GM18511 (cell line): Measurements from ENCODE around the gene CPB2.

Experiments used
- ATAC-seq: cut with Tn5 transposase; IDR thresholded peaks from one replicate; pipeline ENCODE4 v1.9.1; 2021; ENCODE audit warnings: mild to moderate bottlenecking, moderate library complexity; ENCODE audit not compliant: unreplicated experiment

The CPB2 gene

GRCh38 chr13:46101002-46101401 is 3.8 kb downstream of the CPB2 start:
- no peak for ATAC-seq

- no peak for ATAC-seq
Observed at GRCh38 chr13:46100191-46100815, 4.5 kb downstream of the CPB2 start.

- ATAC-seq = no peak
Observed at GRCh38 chr13:46097663-46098062, 7.2 kb downstream of the CPB2 start.

GRCh38 chr13:46097015-46097414 is 7.8 kb downstream of the CPB2 start:
- no peak for ATAC-seq

- ATAC-seq = no peak
Observed at GRCh38 chr13:46094478-46094877, 10.4 kb downstream of the CPB2 start.

GRCh38 chr13:46088821-46089562 is 15.8 kb downstream of the CPB2 start:
- ATAC-seq = no peak

GRCh38 chr13:46087481-46087880 is 17.4 kb downstream of the CPB2 start:
- ATAC-seq = no peak

GRCh38 chr13:46086985-46087384 is 17.8 kb downstream of the CPB2 start:
- no peak for ATAC-seq

GRCh38 chr13:46086421-46086922 is 18.4 kb downstream of the CPB2 start:
- ATAC-seq = no peak

GRCh38 chr13:46085737-46086136 is 19.1 kb downstream of the CPB2 start:
- no peak for ATAC-seq

GRCh38 chr13:46082324-46082723 is 22.5 kb downstream of the CPB2 start:
- ATAC-seq = no peak

GRCh38 chr13:46079770-46080169 is 25.1 kb downstream of the CPB2 start:
- ATAC-seq = no peak

- ATAC-seq = no peak
Observed at GRCh38 chr13:46077265-46077664, 27.6 kb downstream of the CPB2 start.

GRCh38 chr13:46076827-46077226 is 28.0 kb downstream of the CPB2 start:
- ATAC-seq = no peak

- ATAC-seq = no peak
Observed at GRCh38 chr13:46075811-46076210, 29.0 kb downstream of the CPB2 start.

GRCh38 chr13:46071590-46072249 is 33.1 kb downstream of the CPB2 start:
- ATAC-seq = no peak

- ATAC-seq = no peak
Observed at GRCh38 chr13:46063292-46063691, 41.5 kb downstream of the CPB2 start.

GRCh38 chr13:46062185-46062584 is 42.6 kb downstream of the CPB2 start:
- no peak for ATAC-seq

- no peak for ATAC-seq
Observed at GRCh38 chr13:46059405-46059804, 45.4 kb downstream of the CPB2 start.

- no peak for ATAC-seq
Observed at GRCh38 chr13:46058268-46058667, 46.6 kb downstream of the CPB2 start.

GRCh38 chr13:46057256-46058015 is 47.4 kb downstream of the CPB2 start:
- no peak for ATAC-seq
